Karpas-422 (cell line): ENCODE data around the gene CHST11. TPM values are rescaled to one million over a fixed set of nuclear protein-coding genes. Genes with fewer than 3 reads are reported as not detected.

Source experiments
- DNase-seq: peaks from one replicate; pipeline ENCODE4 v3.0.0-alpha.2; 2015
- H2AFZ ChIP-seq: fragments of 200-600 bp; sonication (generic); 2 replicates; pipeline ENCODE4 v1.6.1; 2014; ENCODE audit warnings: antibody characterized with exemption, low read length, mixed read lengths
- H3K27ac ChIP-seq: fragments of 200-600 bp; sonication (generic); 2 replicates; pipeline ENCODE4 v1.5.1; 2014; ENCODE audit warnings: mild to moderate bottlenecking, low read length, moderate library complexity
- H3K27me3 ChIP-seq: fragments of 200-600 bp; sonication (generic); 2 replicates; pipeline ENCODE4 v1.6.1; 2014; ENCODE audit warnings: low read length, mixed read lengths
- H3K36me3 ChIP-seq: fragments of 200-600 bp; sonication (generic); 2 replicates; pipeline ENCODE4 v1.6.1; 2014; ENCODE audit warnings: low read length, mixed read lengths; ENCODE audit not compliant: insufficient read depth
- H3K4me1 ChIP-seq: fragments of 200-600 bp; sonication (generic); 2 replicates; pipeline ENCODE4 v1.6.1; 2014; ENCODE audit warnings: mild to moderate bottlenecking, low read length, mixed read lengths
- H3K4me2 ChIP-seq: fragments of 200-600 bp; sonication (generic); 2 replicates; pipeline ENCODE4 v1.6.1; 2014; ENCODE audit warnings: low read length, low read depth, mild to moderate bottlenecking; ENCODE audit not compliant: poor library complexity, severe bottlenecking
- H3K4me3 ChIP-seq: fragments of 200-600 bp; sonication (generic); 2 replicates; pipeline ENCODE4 v1.5.1; 2014; ENCODE audit warnings: mild to moderate bottlenecking, antibody characterized with exemption, low read length, mixed read lengths
- H3K79me2 ChIP-seq: fragments of 200-600 bp; sonication (generic); 2 replicates; pipeline ENCODE4 v1.6.1; 2014; ENCODE audit warnings: mild to moderate bottlenecking, low read length, mixed read lengths
- H3K9ac ChIP-seq: fragments of 200-600 bp; sonication (generic); 2 replicates; pipeline ENCODE4 v1.6.0; 2014; ENCODE audit warnings: low read length
- H3K9me2 ChIP-seq: fragments of 200-600 bp; sonication (generic), shearing (Covaris generic); replicated peaks from 2 replicates; pipeline ENCODE4 v1.6.0; 2014; ENCODE audit warnings: mild to moderate bottlenecking, low read length, moderate library complexity; ENCODE audit not compliant: insufficient read depth
- H3K9me3 ChIP-seq: fragments of 300-700, 200-600 bp; sonication (generic); 2 replicates; pipeline ENCODE4 v1.6.1; 2014; ENCODE audit warnings: low read length, mixed read lengths
- H4K20me1 ChIP-seq: fragments of 200-600 bp; sonication (generic); 2 replicates; pipeline ENCODE4 v1.6.1; 2014; ENCODE audit warnings: mild to moderate bottlenecking, antibody characterized with exemption, low read length, low read depth; ENCODE audit not compliant: insufficient read depth
- total RNA-seq: library from RNA; depleted of rRNA; stranded (reverse); fragments of >200 nt; shearing (Covaris generic); gene quantifications from 2 replicates; pipeline ENCODE4 v1.2.3, GENCODE V29; 2014; ENCODE audit warnings: low replicate concordance

The CHST11 gene
- total RNA-seq, 1 experiment from 2014 or later: not detected

GRCh38 chr12:104716172-104716571 is 259.4 kb downstream of the CHST11 start:
- Histone ChIP-seq H2AFZ (no peak overlapping the region), H3K9me2 (no peaks in the 10 kb centered on the region), H3K4me2 (no peak overlapping the region), H3K9ac (no peak overlapping the region), H3K9me3 (no peaks in the 10 kb centered on the region), H3K4me1 (no peaks in the 10 kb centered on the region), H4K20me1 (no peaks in the 10 kb centered on the region), H3K27ac (no peak overlapping the region), H3K4me3 (no peak overlapping the region), H3K27me3 (no peaks in the 10 kb centered on the region), H3K79me2 (no peaks in the 10 kb centered on the region), H3K36me3 (no peaks in the 10 kb centered on the region)
- DNase-seq: no peak

- Histone ChIP-seq H3K36me3 (no peaks in the 10 kb centered on the region), H3K27ac (no peak overlapping the region), H3K9me3 (no peaks in the 10 kb centered on the region), H3K4me1 (no peaks in the 10 kb centered on the region), H2AFZ (no peak overlapping the region), H3K4me3 (no peak overlapping the region), H3K27me3 (no peaks in the 10 kb centered on the region), H3K4me2 (no peak overlapping the region), H3K9me2 (no peaks in the 10 kb centered on the region), H3K9ac (no peak overlapping the region), H3K79me2 (no peaks in the 10 kb centered on the region), H4K20me1 (no peaks in the 10 kb centered on the region)
- no peak for DNase-seq
Observed at GRCh38 chr12:104718304-104718929, 261.7 kb downstream of the CHST11 start.

GRCh38 chr12:104719700-104720338 is 263.1 kb downstream of the CHST11 start:
- Histone ChIP-seq H4K20me1 (no peaks in the 10 kb centered on the region), H2AFZ (no peak overlapping the region), H3K79me2 (no peaks in the 10 kb centered on the region), H3K9me3 (no peaks in the 10 kb centered on the region), H3K4me3 (no peak overlapping the region), H3K4me2 (no peak overlapping the region), H3K9ac (no peak overlapping the region), H3K4me1 (no peaks in the 10 kb centered on the region), H3K36me3 (no peaks in the 10 kb centered on the region), H3K27ac (no peak overlapping the region), H3K9me2 (no peaks in the 10 kb centered on the region), H3K27me3 (no peaks in the 10 kb centered on the region)
- DNase-seq: no peak

GRCh38 chr12:104720339-104721038 is 263.7 kb downstream of the CHST11 start:
- Histone ChIP-seq H3K4me3 (no peak overlapping the region), H3K4me2 (peak overlapping the region; percentile 34), H3K36me3 (no peaks in the 10 kb centered on the region), H3K79me2 (no peaks in the 10 kb centered on the region), H4K20me1 (no peaks in the 10 kb centered on the region), H3K27me3 (no peaks in the 10 kb centered on the region), H3K4me1 (no peaks in the 10 kb centered on the region), H3K9me2 (no peaks in the 10 kb centered on the region), H3K9me3 (no peaks in the 10 kb centered on the region), H2AFZ (no peak overlapping the region), H3K27ac (no peak overlapping the region), H3K9ac (no peak overlapping the region)
- DNase-seq: no peak

- H3K27ac ChIP-seq: no peak overlapping the region
- no peaks in the 10 kb centered on the region for H3K27me3 ChIP-seq
- H3K4me1 ChIP-seq: no peaks in the 10 kb centered on the region
- no peaks in the 10 kb centered on the region for H3K9me2 ChIP-seq
- no peaks in the 10 kb centered on the region for H3K9me3 ChIP-seq
- H3K79me2 ChIP-seq: no peaks in the 10 kb centered on the region
- no peak overlapping the region for H3K4me3 ChIP-seq
- no peaks in the 10 kb centered on the region for H3K36me3 ChIP-seq
- H4K20me1 ChIP-seq: no peaks in the 10 kb centered on the region
- no peak for DNase-seq
- peak overlapping the region; percentile 34 for H3K4me2 ChIP-seq
- no peak overlapping the region for H2AFZ ChIP-seq
- no peak overlapping the region for H3K9ac ChIP-seq
Observed at GRCh38 chr12:104721039-104721405, 264.3 kb downstream of the CHST11 start.

GRCh38 chr12:104721936-104722335 is 265.2 kb downstream of the CHST11 start:
- Histone ChIP-seq H4K20me1 (no peaks in the 10 kb centered on the region), H3K27ac (no peak overlapping the region), H3K27me3 (no peaks in the 10 kb centered on the region), H3K4me2 (no peak overlapping the region), H3K9me2 (no peaks in the 10 kb centered on the region), H2AFZ (no peak overlapping the region), H3K4me3 (no peak overlapping the region), H3K36me3 (no peaks in the 10 kb centered on the region), H3K79me2 (no peaks in the 10 kb centered on the region), H3K9ac (no peak overlapping the region), H3K4me1 (no peaks in the 10 kb centered on the region), H3K9me3 (no peaks in the 10 kb centered on the region)
- no peak for DNase-seq

GRCh38 chr12:104722601-104723534 is 266.1 kb downstream of the CHST11 start:
- no peak overlapping the region for H3K9ac ChIP-seq
- H3K27ac ChIP-seq: no peak overlapping the region
- H3K9me2 ChIP-seq: no peaks in the 10 kb centered on the region
- H4K20me1 ChIP-seq: no peaks in the 10 kb centered on the region
- no peaks in the 10 kb centered on the region for H3K9me3 ChIP-seq
- no peaks in the 10 kb centered on the region for H3K36me3 ChIP-seq
- no peaks in the 10 kb centered on the region for H3K4me1 ChIP-seq
- no peak overlapping the region for H2AFZ ChIP-seq
- no peaks in the 10 kb centered on the region for H3K79me2 ChIP-seq
- H3K4me2 ChIP-seq: no peak overlapping the region
- no peak for DNase-seq
- H3K4me3 ChIP-seq: no peak overlapping the region
- H3K27me3 ChIP-seq: no peaks in the 10 kb centered on the region

GRCh38 chr12:104723895-104724294 is 267.1 kb downstream of the CHST11 start:
- H3K27me3 ChIP-seq: no peaks in the 10 kb centered on the region

More at GRCh38 chr12:104723895-104724294, 267.1 kb downstream of the CHST11 start:
- Histone ChIP-seq H3K4me3 (no peak overlapping the region), H3K9ac (no peak overlapping the region), H3K36me3 (no peaks in the 10 kb centered on the region), H2AFZ (no peak overlapping the region), H3K9me2 (no peaks in the 10 kb centered on the region), H3K9me3 (no peaks in the 10 kb centered on the region), H4K20me1 (no peaks in the 10 kb centered on the region), H3K79me2 (no peaks in the 10 kb centered on the region), H3K4me1 (no peaks in the 10 kb centered on the region), H3K4me2 (no peak overlapping the region), H3K27ac (no peak overlapping the region)
- DNase-seq: no peak
